OCI-LY1 (cell line): ENCODE results near the gene LHX2.

Experiments used
- EZH2 ChIP-seq: fragments of 200-600 bp; sonication (generic), shearing (Covaris generic); IDR thresholded peaks from 2 replicates; pipeline ENCODE4 v1.8.0; 2017; ENCODE audit warnings: borderline replicate concordance, mixed run types, mild to moderate bottlenecking, antibody characterized with exemption, low read length, moderate library complexity, mixed read lengths
- TF ChIP-seq, protein P1 (sequence below): fragments of 200-600 bp; sonication (generic), shearing (Covaris generic); IDR thresholded peaks from 2 replicates; pipeline ENCODE4 v1.5.1; 2017; ENCODE audit warnings: mild to moderate bottlenecking, antibody characterized with exemption, low read length, moderate library complexity, mixed read lengths

GRCh38 chr9:124018730-124019697, 7.4 kb downstream of the LHX2 start:
- TF ChIP-seq, protein P1, sequence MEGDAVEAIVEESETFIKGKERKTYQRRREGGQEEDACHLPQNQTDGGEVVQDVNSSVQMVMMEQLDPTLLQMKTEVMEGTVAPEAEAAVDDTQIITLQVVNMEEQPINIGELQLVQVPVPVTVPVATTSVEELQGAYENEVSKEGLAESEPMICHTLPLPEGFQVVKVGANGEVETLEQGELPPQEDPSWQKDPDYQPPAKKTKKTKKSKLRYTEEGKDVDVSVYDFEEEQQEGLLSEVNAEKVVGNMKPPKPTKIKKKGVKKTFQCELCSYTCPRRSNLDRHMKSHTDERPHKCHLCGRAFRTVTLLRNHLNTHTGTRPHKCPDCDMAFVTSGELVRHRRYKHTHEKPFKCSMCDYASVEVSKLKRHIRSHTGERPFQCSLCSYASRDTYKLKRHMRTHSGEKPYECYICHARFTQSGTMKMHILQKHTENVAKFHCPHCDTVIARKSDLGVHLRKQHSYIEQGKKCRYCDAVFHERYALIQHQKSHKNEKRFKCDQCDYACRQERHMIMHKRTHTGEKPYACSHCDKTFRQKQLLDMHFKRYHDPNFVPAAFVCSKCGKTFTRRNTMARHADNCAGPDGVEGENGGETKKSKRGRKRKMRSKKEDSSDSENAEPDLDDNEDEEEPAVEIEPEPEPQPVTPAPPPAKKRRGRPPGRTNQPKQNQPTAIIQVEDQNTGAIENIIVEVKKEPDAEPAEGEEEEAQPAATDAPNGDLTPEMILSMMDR = no peak
- no peak for TF ChIP-seq EZH2
